SIG-M5 (cell line): ENCODE data around the gene POMZP3.
A peak's percentile ranks its signal among the peaks of the same experiment; 100 is the strongest.
"Not testable (repeated sequence)": the region's sequence is repeated elsewhere in the genome, so short reads cannot be mapped to it uniquely, and the experiment has no call there.

ENCODE experiments used
- DNase-seq: peaks from one replicate; lab custom pipeline; 2025; lab: John Stamatoyannopoulos, UW

The POMZP3 gene

DNA sequence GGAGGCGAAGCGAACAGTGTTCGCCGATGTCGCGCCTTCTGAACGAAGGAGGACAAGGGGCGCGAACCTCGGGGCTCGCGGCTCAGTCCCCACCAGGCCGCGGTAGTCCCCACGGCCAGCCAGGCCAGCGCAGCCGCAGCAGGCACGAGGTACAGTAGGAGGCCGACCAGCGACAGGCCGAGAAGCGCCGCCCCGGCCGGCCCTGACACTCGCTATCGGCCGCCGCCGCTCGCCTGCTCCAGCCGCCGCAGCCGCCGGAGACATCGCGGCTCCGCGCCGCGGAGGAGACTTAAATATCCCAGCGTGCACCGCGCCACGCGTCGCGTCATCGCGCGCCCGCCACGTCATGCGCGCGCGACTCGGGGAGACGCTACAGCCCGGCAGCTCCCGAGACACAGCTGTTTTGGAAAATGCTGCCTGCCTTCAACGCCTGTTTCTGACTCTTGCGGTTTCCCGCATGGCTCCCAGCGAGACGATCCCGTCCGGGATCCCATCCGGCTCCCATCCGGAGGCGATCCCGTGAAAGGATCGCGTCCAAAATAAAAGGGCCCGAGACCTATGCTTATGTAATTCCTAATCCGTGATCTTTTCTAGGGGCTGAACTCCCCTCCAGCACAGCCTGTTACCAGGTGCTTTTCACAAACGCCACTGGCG, at the start of gene POMZP3:
Gene POMZP3 (minus strand): TSS at position 291 of the 654 bp plus-strand sequence. CDS start 1,215 bp downstream, outside the sequence.
- DNase-seq = not testable (repeated sequence)

DNA sequence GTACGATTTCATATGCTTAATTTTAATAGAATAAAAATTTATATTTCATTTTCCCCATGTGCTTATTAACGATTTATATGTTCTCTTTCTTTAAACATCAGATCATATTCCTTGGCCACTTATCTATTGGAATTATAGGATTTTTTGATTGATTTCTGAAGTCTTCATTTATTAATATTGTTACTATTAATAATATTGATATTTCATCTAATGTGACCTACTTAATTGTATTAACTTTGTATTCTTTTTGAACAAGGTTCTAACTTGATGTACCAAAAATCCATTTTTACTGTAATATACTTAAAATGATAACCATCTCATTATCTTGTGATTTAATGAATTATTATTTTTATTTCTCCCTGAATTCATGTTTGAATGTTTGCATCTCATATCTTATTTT, 48.7 kb upstream of the POMZP3 start:
- not testable (repeated sequence) for DNase-seq

DNA sequence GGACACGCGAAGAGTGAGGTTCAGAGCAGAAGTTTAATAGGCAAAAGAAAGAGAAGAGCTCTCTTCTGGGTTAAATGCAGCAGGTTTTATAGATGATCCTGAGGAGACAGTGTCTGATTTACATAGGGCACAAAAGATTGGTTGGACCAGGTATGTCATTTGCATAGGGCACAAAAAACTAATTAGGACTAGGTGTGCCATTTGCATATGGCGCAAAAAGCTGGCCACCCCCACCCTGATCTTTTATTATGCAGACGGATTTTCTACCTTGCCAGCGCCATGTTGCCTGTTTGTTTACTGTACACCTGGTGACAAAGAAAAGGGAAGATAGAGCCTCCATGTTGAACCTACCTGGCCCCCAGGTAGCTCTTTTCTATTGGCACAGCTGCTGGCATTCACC, 46.3 kb upstream of the POMZP3 start:
- DNase-seq = not testable (repeated sequence)

DNA sequence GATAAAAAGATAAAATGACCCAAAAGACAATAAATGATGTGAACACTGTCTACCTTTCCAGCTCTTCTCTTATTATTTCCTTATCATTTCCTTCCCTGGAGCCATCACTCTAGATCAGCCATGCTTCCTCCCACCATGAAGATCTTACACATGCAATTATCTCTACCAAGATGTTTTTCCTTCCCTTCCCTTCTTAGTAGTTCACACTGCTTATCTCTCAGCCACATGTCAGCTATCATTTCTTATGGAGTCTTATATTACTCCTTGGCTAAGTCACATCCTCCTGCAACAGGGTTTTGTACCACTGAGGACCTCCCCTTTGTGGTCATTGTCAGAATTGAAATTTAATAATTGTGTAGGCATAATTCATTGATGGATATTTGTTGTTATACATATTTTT, 32.1 kb upstream of the POMZP3 start:
- not testable (repeated sequence) for DNase-seq

DNA sequence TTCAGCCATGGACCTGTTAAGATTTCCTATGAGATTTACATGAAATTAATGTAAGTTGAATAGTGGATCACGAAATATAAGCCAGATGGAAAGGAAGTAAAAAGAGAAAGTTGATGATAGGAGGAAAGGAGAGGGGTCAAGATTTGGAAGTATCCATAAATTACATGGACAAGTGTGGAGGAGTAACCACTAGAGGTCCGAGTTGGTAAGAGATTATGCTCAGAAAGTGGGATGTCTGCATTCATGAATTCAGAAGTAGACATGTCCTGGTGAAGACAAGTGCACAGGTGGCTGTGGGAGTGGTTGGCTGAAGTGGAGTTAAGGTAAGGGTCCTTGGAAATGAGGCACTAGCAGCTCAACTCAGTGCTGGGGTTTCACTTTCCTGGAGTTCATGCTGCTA, 29.3 kb upstream of the POMZP3 start:
- not testable (repeated sequence) for DNase-seq

DNA sequence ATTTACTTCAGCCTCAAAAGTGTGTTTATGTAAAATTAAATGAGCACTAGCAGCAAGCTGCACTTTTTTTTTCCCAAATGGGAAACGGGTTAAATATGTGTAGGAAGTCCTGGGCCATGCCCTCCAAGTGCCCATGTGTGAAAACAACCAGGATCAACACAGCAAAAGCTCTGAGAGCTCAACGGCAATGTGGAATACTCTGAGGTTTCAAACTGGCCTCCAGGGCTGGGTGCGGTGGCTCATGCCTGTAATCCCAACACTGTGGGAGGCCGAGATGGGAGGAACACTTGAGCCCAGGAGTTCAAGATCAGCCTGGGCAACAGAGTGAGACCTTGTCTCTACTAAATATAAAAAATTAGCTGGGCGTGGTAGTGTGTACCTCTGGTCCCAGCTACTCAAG, 15.5 kb upstream of the POMZP3 start:
- not testable (repeated sequence) for DNase-seq

DNA sequence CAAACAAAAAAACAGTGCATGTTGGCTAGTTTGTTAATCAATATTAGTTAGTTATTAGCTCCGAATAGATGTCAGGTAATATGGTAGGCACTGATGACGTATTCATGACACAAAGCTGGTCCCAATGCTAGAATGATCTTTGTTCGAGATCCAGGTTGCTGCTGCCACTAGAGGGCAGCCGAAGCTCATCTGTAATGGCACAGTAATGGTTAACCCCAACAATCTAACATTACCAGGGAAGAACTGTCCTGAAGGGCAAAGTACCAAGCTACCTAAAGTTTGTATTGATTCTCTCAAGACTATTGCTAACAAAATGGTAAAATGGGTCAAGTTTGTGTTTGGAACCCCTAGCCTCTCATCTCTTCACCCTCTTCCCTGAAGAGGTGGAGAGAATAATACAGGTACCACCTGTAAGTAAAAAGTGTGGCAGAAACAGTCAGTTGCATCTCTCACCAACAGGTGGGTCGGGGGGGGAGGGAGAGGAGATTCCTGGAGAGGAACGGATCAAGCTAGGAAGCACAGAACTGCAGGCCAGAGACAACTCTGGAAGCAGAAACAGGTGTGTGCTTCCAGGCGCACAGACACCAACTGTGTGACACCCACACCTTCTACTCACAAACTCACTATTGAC, 10.1 kb upstream of the POMZP3 start:
- DNase-seq = not testable (repeated sequence)

DNA sequence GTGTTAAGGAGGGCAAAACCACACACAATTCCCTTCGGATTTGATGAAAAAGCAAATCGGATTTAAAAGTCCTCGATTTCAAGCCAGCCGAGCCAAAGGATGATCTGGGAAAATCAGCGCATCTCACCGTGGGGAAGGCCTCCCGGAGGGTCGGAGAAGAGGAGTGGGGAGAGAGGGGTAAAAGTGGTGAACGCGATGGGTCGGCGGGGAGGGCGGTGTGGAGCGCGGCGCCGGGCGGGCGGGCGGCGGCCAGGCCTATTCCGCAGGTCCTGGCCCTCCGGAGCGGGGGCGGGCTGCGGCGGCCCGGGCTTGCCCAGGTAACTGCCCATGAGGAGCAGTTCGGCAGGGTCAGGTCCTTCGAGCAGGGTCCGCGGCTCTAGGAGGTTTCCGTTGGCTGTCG, 498 bp downstream of the POMZP3 start:
- DNase-seq = not testable (repeated sequence)

DNA sequence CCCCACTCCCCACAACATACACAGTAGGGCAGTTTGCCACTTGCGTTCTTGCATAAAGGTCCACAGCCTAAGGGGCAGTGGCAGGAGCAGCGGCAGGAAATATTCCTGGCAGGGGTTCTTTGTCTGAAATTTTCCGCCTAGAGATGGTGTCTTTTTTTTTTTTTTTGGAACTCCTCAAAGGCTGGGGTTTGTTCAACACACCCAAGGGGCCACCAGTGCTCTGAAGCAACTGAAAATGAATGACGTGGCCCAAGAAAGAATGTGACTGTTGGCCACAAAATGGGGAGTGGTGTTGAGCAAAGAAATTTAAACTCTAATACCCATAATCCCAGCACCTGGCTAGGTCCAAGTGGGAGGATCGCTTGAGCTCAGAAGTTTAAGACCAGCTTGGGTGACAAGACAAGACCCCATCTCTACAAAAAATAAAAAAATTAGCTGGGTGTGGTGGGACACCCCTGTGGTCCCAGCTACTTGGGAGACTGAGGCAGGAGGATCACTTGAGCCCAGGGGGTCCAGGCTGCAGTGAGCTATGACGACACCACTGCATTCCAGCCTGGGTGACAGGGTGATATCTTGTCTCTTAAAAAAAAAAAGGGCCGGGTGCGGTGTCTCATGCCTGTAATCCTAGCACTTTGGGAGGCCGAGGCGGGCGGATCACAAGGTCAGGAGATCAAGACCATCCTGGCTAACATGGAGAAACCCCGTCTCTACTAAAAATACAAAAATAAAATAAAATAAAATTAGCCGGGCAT, 7.5 kb downstream of the POMZP3 start:
- DNase-seq = not testable (repeated sequence)

DNA sequence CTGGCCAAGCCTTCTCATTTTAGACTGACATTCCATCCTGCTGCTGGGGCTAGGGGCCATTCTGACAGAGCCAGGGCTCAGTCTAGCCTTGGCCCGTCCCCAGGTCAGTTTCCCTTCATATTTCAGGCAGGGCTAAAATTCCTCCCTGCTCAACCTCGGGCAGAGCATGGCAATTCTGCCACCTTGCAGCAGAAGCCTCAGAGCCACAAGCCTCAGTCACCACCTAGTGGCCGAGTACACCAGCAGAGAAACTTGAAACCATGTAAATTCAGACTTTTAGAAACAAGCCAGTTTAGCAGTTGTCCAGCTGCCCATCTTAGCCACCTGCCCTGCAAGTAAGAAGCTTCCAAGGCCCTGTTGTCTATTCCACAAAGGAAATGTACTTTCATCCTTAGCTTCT, 13.3 kb downstream of the POMZP3 start:
- not testable (repeated sequence) for DNase-seq

DNA sequence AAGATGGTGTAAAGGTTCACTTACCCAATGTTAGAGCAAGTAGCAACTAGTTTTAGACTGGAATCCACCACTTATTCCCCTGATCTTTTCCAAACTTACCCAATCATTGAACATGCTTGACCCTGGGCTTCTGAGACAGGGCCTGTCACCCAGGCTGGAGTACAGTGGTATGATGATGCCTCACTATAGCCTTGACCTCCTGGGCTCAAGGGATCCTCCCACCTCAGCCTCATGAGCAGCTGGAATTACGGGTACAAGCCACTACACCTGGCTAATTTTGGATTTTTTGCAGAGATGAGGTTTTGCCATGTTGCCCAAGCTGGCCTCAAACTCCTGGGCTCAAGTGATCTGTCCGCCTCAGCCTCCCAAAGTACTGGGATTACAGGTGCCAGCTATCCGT, 14.8 kb downstream of the POMZP3 start:
- not testable (repeated sequence) for DNase-seq

DNA sequence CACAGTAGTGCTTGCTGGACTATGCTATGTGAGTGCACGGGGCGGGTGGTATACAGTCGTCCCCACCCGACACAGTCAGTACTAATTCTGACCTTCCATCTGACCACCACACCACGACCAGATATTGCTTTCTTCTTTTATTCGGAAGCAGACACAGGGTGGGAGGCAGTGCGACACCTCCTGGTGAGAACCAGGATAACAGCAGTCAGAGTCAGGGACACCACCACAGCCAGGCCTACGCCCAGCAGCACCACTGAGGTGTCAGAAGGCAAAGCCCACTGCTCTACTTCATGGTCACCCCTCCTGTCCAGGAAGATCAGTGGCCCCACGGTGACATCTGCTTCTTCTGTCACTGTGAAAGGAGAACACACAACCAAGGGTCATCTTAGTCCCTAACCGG, 17.2 kb downstream of the POMZP3 start:
- DNase-seq = not testable (repeated sequence)

DNA sequence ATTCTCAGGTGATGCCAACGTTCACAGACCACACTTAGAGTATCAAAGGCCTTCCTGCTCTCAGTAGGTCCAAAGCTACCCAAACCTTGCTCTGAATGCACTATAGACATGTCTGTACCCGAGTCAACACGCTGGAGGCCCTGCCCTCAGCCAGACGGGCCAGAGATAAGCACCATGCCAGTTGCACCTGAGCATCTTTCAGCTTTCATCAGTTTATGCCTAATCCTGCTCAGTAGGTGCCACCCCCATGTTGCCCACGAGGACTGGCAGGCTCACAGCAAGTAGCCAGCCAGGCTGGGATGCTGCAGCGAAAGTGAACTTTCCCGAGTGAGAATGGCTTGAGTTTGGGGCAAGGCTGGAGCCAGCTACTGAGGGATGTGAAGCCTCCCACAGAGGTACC, 18.6 kb downstream of the POMZP3 start:
- DNase-seq = not testable (repeated sequence)

DNA sequence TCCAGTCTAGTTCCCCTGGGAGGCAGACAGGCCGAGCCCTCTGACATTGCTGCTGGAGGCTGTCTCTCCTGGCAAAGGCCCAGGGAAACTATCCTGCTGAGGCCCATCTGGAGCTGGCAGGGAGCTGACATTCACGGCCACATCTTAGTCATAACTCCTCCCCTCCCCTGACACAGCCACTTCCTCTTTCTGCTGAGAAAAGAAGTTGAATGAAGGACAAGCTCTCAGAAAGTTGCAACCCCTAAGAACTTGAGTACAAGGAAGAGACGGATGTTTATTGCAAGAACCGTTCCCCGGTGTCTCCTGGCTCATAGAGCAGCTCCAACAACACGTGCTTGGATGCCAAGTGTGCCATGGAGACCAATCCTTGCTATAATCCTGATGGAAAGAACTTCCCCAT, 21.1 kb downstream of the POMZP3 start:
- peak; percentile 80 for DNase-seq

DNA sequence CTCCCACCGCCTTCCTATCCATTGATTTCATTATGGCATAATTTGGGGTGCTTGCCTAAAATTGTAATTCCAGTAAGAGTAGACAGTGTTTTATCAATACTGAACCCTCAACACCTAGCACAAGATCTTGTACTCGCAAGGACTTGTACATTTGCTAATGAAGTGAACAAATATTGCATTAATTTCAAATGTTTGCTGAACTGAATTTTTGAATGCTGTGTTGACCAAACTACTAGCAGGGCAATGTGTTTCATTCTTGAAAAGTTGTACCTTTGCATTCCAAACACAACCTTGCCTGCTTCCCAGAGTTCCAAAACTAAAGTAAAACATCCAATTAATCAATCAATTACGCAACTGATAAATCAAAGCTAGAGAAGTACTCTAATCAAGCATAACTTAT, 26.4 kb downstream of the POMZP3 start:
- not testable (repeated sequence) for DNase-seq

DNA sequence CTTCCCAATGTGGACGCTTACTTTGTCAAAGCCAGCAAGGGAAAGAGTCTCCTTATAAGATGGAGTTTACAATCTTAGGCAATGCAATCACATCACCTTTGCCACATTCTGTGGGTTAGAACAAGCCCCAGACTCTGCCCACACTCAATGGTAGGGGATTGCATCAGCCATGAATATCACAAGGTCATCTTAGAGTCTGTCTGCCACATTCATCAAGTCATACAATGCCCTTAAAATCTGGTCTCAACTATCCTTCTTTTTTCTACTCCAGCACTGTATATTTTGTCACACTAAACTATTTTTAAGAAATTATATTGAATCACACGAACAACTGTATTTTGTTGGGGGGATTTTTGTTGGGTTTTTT, 27.0 kb downstream of the POMZP3 start:
- not testable (repeated sequence) for DNase-seq

DNA sequence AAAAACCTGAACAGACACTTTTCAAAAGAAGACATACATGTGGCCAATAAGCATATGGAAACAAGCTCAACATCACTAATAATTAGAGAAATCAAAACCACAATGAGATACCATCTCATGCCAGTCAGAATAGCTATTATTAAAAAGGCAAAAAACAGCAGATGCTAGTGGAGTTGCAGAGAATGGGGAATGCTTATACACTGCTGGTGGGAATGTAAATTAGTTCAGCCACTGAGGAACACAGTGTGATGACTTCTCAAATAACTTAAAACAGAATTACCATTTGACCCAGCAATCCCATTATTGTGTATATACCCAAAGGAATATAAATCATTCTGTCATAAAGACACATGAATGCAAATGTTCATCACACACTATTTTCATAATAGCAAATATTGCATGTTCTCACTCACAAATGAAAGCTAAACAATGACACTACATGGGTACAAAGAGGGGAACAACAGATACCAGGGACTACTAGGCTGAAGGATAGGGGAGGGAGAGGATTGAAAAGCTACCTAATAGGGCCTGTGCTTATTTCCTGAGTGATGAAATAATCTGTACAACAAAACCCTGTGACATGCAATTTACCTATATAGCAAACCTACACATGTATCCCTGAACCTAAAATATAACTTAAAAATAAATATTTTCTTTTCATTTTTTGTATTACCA, 28.4 kb downstream of the POMZP3 start:
- not testable (repeated sequence) for DNase-seq

DNA sequence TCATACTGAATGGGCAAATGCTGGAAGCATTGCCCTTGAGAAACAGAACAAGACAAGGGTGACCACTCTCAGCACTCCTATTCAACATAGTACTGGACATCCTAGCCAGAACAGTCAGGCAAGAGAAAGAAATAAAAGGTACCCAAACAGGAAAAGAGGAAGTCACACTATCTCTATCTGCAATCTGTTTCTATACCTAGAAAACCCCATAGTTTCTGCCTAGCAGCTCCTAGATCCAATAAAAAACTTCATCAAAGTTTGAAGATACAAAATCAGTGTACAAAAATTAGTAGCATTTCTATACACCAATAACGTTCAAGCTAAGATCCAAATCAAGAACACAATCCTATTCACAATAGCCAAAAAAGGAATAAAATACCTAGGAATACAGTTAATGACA, 29.8 kb downstream of the POMZP3 start:
- DNase-seq = not testable (repeated sequence)

DNA sequence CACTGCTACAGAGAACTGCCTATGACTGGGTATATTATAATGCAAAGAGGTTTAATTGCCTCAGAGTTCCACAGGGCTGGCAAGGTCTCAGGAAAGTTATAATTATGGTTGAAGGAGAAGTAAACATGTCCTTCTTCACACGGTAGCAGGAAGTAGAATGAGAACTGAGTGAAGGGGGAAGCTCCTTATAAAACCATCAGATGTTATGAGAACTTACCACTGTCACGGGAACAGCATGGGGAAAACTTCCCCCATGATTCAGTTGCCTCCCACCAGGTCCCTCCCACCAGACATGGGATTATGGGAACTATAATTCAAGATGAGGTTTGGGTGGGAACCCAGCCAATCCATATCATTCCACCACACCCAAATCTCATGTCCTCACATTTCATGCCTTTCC, 34.4 kb downstream of the POMZP3 start:
- DNase-seq = not testable (repeated sequence)

DNA sequence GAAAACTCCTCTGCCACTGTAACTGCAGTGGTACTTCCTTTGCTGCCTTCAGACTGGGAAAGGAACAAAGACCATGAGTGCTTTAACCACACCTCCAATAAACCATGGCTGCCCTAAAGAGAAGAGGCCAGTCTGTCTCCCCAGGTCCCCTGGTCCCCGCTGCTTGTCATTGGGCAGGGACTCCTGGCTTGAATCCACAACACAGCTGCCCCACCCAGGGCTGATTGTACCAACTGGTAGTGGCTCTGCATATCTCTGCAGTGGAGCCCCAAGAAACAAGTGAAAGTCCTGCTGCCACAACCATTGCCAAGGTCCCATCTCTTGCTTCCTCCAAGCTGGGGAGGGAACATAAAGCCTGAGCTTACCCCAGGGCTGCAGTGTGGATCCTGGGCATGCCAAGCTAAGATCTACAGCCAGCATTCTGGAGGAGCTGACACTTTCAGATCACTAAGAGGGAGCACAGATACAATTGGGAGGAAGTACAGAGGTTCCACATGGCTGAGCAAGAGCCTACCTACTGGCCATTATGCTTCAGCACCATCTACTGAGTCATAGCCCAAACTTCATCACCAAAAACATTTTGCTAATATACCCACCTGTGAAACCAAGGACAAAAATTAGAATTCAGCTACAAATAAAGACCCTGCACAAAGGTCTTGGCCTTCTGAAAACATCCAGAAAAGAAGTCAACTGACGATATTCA, 35.3 kb downstream of the POMZP3 start:
- not testable (repeated sequence) for DNase-seq

DNA sequence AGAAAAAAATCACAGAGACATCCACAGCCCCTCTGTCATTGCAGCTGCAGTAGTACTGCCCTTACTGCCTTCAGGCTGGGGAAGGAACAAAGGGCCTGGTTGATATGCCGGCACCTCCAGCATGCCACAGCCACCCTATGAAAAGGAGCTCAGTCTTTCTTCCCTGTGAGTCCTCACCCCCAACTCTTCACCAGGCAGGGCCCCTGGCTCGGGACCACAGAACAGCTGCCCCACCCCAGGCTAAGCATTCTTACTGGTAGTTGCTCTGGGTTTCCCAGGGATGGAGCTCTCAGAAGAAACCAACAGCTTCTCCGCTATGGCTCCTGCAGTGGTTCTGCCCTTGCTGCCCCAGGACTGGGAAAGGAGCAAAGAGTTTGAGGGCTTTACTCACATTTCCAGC, 36.0 kb downstream of the POMZP3 start:
- not testable (repeated sequence) for DNase-seq

DNA sequence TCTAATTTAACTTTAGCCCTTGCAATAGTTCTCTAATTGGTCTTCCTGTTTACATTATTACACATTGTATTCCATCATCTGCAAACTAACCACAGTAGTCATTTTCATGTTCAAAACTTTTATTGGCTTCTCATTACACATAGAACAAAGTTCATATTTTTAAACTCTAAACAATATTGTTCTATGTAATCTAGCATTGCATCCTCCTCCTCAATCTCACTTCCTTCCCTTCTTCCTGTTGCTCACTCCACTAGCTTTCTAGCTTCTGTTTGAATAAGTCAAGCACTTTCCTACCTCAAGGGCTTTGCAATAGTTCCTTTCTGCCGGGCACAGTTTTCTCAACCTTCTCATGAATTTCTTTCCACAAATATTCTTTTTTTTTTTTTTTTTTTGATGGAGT, 38.5 kb downstream of the POMZP3 start:
- DNase-seq = not testable (repeated sequence)
